ENCODE measurements around the gene ZNF598.
A peak's percentile ranks its signal among the peaks of the same experiment; 100 is the strongest.
"Not testable (repeated sequence)": the region's sequence is repeated elsewhere in the genome, so short reads cannot be mapped to it uniquely, and the experiment has no call there.

The ZNF598 gene

DNA sequence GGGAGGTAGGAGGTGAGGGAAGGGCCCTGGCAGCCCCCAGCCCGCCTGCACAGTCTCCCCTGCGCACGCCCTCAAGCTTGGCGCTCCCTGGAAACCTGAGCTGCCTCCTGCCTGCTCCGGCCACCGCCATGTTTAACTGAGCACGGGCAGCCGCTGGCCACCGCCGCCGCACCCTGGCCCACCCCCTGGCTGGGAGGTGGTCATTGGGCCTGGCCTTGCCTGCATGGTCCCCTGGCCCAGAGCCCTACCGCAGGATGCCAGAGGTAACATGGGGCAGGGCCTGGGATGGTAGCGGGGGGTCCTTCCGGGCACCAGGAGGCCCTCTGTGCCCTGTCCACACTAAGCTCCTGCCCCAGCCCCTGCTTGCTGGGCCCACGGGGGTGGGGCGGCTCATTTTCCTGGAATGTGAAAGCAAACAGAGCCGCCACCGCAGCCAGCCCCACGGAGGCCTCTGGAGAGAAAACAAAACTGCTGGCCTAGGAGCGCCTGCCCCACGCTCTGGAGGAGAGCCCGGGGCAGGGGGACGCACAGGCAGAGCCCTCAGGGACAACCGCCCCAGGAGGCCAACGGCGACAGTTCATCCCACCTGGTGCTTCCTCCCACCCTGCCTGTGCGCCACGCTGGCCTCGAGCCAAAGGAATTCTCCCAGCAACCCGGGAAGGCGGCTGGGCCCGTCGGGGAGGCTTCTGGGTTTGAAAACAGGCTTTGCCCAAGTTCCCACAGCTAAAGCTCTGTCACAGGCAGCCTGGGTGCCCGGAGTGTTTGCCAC, 26.0 kb upstream of the ZNF598 start:
- Histone ChIP-seq H3K79me1 (ENCODE audit: low read depth, low read length) (peaks cover 5% of the 10 kb centered on the region), H3K4ac (ENCODE audit: low read length) (no peak overlapping the region), H3K4me2 (ENCODE audit: insufficient read depth, low read length, poor library complexity, severe bottlenecking) (no peak overlapping the region), H3K36me3 (replicated peaks in 1 of 2; ENCODE audit: control insufficient read depth in 2 of 2, insufficient read depth in 2 of 2, low read length in 2 of 2) (peaks cover 0 to 2% of the 10 kb centered on the region in 2 donors), H3K4me3 (ENCODE audit: low read length in 2 of 2) (no peak overlapping the region), H3K27ac (replicated peaks; ENCODE audit: low read length) (peak overlapping the region; percentile 24), H2AK5ac (ENCODE audit: low read depth, low read length) (peak overlapping the region; percentile 75), H3K9me3 (replicated peaks in 1 of 2; ENCODE audit: control insufficient read depth in 2 of 2, insufficient read depth in 1 of 2, low read depth in 1 of 2, low read length in 2 of 2) (no peaks in the 10 kb centered on the region), H2BK5ac (ENCODE audit: low read length) (peak overlapping the region; percentile 66), H2AFZ (ENCODE audit: low read length) (peak overlapping the region; percentile 35), H3K4me1 (ENCODE audit: control insufficient read depth in 2 of 2, insufficient read depth in 1 of 2, low read depth in 1 of 2, low read length in 2 of 2) (peaks cover 7 to 29% of the 10 kb centered on the region in 2 donors), H4K8ac (ENCODE audit: low read depth, low read length) (peak overlapping the region; percentile 43), H3K18ac (ENCODE audit: low read length) (peak overlapping the region; percentile 85), H2BK12ac (ENCODE audit: low read length) (peak overlapping the region; percentile 73), H4K91ac (ENCODE audit: low read depth, low read length, poor library complexity) (no peak overlapping the region), H3K9ac (ENCODE audit: low read depth, low read length, poor library complexity) (peak overlapping the region; percentile 60), H2BK120ac (ENCODE audit: low read depth, low read length) (peak overlapping the region; percentile 72), H2BK15ac (ENCODE audit: low read length) (no peak overlapping the region), H3K14ac (ENCODE audit: low read length) (peak overlapping the region; percentile 82), H3K27me3 (ENCODE audit: control insufficient read depth in 3 of 3, insufficient read depth in 3 of 3, low read depth in 1 of 3, low read length in 3 of 3) (no peaks in the 10 kb centered on the region), H3K23ac (ENCODE audit: low read depth, low read length, poor library complexity) (peak overlapping the region; percentile 85)
- no peak for DNase-seq (ENCODE audit: low spot score)
- WGBS, 2 donors (ENCODE audit: extremely low coverage in 2 of 2, insufficient read length in 2 of 2, insufficient replicate concordance in 1 of 2), result no CpG with 5 or more reads among the region's 34 CpGs

DNA sequence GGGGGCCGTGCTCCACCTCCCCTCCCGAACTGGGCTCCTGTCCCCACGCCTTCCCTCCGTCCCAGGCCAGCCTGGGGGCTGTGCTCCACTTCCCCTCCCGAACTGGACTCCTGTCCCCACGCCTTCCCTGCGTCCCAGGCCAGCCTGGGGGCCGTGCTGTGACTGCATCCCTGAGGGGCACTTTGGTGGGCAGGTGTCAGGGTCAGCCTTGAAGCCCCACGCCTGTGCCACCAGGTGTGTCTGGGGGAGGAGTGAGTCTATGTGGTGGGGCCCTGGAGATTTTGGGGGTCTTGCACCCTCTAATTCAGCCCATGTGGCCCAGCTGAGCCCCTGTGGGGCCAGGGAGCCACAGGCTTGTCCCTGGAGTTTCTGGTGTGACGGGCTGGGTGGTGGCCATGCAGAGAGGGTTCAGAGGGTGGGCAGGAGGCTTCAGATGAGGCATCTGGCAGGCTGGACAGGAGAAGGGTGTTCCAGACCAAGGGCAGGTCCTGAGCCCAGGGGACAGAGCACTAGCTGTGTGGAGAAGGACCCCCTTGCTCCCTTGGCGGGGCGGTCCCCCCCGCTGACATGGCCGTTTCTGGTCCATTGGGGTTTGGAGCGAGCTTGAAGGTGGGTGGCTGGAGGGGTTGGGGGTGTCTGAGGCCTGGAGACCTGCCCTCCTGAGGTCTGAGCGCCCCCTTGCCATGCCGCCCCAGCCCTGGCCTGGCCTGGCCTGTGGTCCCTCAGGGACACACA, 25.2 kb upstream of the ZNF598 start:
- Histone ChIP-seq H2BK12ac (ENCODE audit: low read length) (peak overlapping the region; percentile 73), H3K9ac (ENCODE audit: low read depth, low read length, poor library complexity) (peak overlapping the region; percentile 60), H3K18ac (ENCODE audit: low read length) (no peak overlapping the region), H3K4ac (ENCODE audit: low read length) (no peak overlapping the region), H3K27ac (replicated peaks; ENCODE audit: low read length) (no peak overlapping the region), H3K79me1 (ENCODE audit: low read depth, low read length) (peaks cover 3% of the 10 kb centered on the region), H3K4me2 (ENCODE audit: insufficient read depth, low read length, poor library complexity, severe bottlenecking) (no peak overlapping the region), H2BK120ac (ENCODE audit: low read depth, low read length) (peak overlapping the region; percentile 72), H2BK5ac (ENCODE audit: low read length) (no peak overlapping the region), H2BK15ac (ENCODE audit: low read length) (no peak overlapping the region), H3K36me3 (replicated peaks in 1 of 2; ENCODE audit: control insufficient read depth in 2 of 2, insufficient read depth in 2 of 2, low read length in 2 of 2) (peaks cover 0 to 2% of the 10 kb centered on the region in 2 donors), H3K4me1 (ENCODE audit: control insufficient read depth in 2 of 2, insufficient read depth in 1 of 2, low read depth in 1 of 2, low read length in 2 of 2) (peaks cover 7 to 29% of the 10 kb centered on the region in 2 donors), H2AK5ac (ENCODE audit: low read depth, low read length) (no peak overlapping the region), H3K9me3 (replicated peaks in 1 of 2; ENCODE audit: control insufficient read depth in 2 of 2, insufficient read depth in 1 of 2, low read depth in 1 of 2, low read length in 2 of 2) (no peaks in the 10 kb centered on the region), H4K91ac (ENCODE audit: low read depth, low read length, poor library complexity) (no peak overlapping the region), H2AFZ (ENCODE audit: low read length) (no peak overlapping the region), H3K14ac (ENCODE audit: low read length) (no peak overlapping the region), H3K23ac (ENCODE audit: low read depth, low read length, poor library complexity) (peak overlapping the region; percentile 85), H3K4me3 (ENCODE audit: low read length in 2 of 2) (peak overlapping the region in 1 of 2 donors; percentile 36), H3K27me3 (ENCODE audit: control insufficient read depth in 3 of 3, insufficient read depth in 3 of 3, low read depth in 1 of 3, low read length in 3 of 3) (no peaks in the 10 kb centered on the region), H4K8ac (ENCODE audit: low read depth, low read length) (no peak overlapping the region)
- WGBS, 2 donors (ENCODE audit: extremely low coverage in 2 of 2, insufficient read length in 2 of 2, insufficient replicate concordance in 1 of 2), result no CpG with 5 or more reads among the region's 17 CpGs
- DNase-seq (ENCODE audit: low spot score), result no peak

DNA sequence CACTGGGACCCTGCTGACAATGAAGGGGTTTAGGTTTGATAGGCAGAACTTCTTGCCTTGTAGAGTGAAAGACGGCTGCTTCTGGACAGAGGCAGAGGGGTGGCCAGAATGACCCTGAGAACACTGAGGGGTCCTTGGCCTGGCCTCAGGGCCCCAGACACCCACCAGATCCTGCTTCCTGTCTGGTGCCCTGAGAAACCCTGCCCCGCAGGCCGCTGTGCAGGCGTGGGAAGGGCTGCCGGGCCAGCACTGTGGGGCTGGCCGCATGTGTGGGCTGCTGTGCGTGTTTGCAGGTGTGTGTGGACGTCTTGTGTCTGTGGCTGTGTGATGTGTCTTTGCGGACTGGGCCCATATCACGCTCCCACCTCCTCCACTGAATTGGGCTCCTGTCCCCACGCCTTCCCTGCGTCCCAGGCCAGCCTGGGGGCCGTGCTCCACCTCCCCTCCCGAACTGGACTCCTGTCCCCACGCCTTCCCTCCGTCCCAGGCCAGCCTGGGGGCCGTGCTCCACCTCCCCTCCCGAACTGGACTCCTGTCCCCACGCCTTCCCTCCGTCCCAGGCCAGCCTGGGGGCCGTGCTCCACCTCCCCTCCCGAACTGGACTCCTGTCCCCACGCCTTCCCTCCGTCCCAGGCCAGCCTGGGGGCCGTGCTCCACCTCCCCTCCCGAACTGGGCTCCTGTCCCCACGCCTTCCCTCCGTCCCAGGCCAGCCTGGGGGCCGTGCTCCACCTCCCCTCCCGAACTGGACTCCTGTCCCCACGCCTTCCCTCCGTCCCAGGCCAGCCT, 24.5 kb upstream of the ZNF598 start:
- not testable (repeated sequence) for H4K8ac ChIP-seq (ENCODE audit: low read depth, low read length); H3K9me3 ChIP-seq (replicated peaks in 1 of 2; ENCODE audit: control insufficient read depth in 2 of 2, insufficient read depth in 1 of 2, low read depth in 1 of 2, low read length in 2 of 2); H3K4ac ChIP-seq (ENCODE audit: low read length); DNase-seq (ENCODE audit: low spot score); H3K79me1 ChIP-seq (ENCODE audit: low read depth, low read length); H3K4me2 ChIP-seq (ENCODE audit: insufficient read depth, low read length, poor library complexity, severe bottlenecking); H2AK5ac ChIP-seq (ENCODE audit: low read depth, low read length); H2BK120ac ChIP-seq (ENCODE audit: low read depth, low read length); H3K27me3 ChIP-seq (ENCODE audit: control insufficient read depth in 3 of 3, insufficient read depth in 3 of 3, low read depth in 1 of 3, low read length in 3 of 3); H4K91ac ChIP-seq (ENCODE audit: low read depth, low read length, poor library complexity); H2BK12ac ChIP-seq (ENCODE audit: low read length); H3K27ac ChIP-seq (replicated peaks; ENCODE audit: low read length); H3K4me3 ChIP-seq (ENCODE audit: low read length in 2 of 2); H3K9ac ChIP-seq (ENCODE audit: low read depth, low read length, poor library complexity); H3K36me3 ChIP-seq (replicated peaks in 1 of 2; ENCODE audit: control insufficient read depth in 2 of 2, insufficient read depth in 2 of 2, low read length in 2 of 2); H3K14ac ChIP-seq (ENCODE audit: low read length); H2BK15ac ChIP-seq (ENCODE audit: low read length)
- no CpG with 5 or more reads among the region's 32 CpGs for WGBS, 2 donors (ENCODE audit: extremely low coverage in 2 of 2, insufficient read length in 2 of 2, insufficient replicate concordance in 1 of 2)
- H3K23ac ChIP-seq (ENCODE audit: low read depth, low read length, poor library complexity), result peak overlapping the region; percentile 93
- H2BK5ac ChIP-seq (ENCODE audit: low read length), result peak overlapping the region; percentile 82
- peaks cover 7 to 26% of the 10 kb centered on the region in 2 donors for H3K4me1 ChIP-seq (ENCODE audit: control insufficient read depth in 2 of 2, insufficient read depth in 1 of 2, low read depth in 1 of 2, low read length in 2 of 2)
- peak overlapping the region; percentile 71 for H3K18ac ChIP-seq (ENCODE audit: low read length)
- peak overlapping the region; percentile 90 for H2AFZ ChIP-seq (ENCODE audit: low read length)
